ENCODE measurements around the gene CTU2.

The CTU2 gene

GRCh38 chr16:88681709-88682451, 24.4 kb upstream of the CTU2 start:
- peak; percentile 91 to 97 (median 96) for DNase-seq

- peak in 1 of 4 experiments; percentile 37 for DNase-seq
These were observed 21.6 kb upstream of the CTU2 start for GRCh38 chr16:88684569-88685155.

- peak; percentile 72 to 87 (median 82) for DNase-seq
These were observed 20.9 kb upstream of the CTU2 start for GRCh38 chr16:88685156-88686061.

GRCh38 chr16:88686062-88686438, 20.3 kb upstream of the CTU2 start:
- DNase-seq: peak; percentile 36 to 71 (median 51)

GRCh38 chr16:88686439-88687253, 19.7 kb upstream of the CTU2 start, which contains the start of gene SNAI3:
Gene SNAI3, minus strand, starts transcription at chr16:88686507. Its CDS starts 101 bp downstream, at chr16:88686406.
- DNase-seq: peak; percentile 90 to 96 (median 96)

DNA sequence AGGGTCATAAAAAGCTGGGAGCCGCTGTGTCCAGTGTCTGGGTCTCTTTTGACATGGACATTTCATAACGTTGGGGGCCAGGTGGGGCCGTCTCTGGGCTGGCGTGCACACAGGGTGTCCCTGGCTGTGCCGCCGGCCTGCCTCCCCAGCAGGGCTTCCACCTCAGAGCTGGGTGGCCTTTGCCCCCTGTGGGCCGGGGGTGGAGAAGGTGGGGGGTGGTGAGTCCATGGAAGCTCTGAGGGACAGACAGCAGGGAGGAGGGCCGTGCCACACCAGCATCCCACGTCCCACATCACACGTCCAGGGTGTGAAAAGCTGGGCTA, 19.1 kb upstream of the CTU2 start:
- DNase-seq: no peak

DNA sequence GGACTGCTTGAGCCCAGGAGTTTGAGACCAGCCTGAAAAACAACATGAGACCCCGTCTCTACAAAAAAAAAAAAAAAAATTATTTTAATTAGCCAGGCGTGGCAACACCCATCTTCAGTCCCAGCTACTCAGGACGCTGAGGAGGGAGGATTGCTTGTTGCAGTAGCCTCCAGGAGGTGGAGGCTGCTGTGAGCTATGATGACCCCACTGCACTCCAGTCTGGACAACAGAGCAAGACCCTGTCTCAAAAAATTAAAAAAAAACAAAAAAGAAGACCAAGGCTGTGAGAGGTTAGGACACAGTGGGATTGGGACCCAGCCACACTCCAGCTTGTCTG, 18.7 kb upstream of the CTU2 start:
- no peak for DNase-seq

- DNase-seq: no peak
These were observed 18.1 kb upstream of the CTU2 start for GRCh38 chr16:88688013-88688778.

DNA sequence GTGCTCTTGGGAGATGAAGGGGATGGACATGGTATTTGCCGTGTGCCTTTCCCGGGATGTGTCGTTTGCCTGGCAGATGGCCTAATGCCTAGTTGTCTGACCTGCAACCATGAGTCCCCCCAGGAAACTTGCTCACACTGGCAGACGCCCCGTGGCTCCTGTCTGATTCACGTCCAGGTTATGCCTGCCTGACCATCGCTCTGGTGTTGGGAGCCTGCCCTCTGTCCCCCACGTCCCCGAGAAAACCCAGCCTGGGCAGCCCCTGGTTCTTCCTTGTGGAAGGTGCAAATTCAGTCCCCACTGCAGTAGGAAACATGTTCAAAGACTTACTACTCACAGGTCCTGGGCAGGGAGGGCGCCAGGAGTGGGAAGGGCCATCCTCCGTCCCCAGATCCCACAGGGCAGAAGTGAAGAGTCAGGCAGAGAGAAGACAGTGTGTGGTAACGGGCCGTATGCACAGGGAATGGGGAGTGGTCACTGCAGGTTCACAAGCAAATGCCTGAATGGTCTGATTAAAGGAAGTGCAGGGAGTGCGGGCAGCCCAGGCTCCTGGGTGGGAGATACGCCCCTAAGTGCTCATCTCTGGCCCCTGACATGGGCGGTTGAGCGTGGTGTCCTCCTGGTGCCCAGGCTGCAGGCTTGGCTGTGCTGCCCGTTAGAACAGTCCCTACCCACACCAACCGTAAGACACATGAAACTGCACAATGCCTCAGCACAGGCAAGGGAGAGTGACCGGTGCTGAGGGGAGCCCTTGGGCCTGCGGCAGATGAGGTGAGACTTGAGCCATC, 15.8 kb upstream of the CTU2 start:
- peak in 1 of 4 experiments; percentile 45 for DNase-seq

GRCh38 chr16:88691129-88691813, 15.0 kb upstream of the CTU2 start:
- DNase-seq: no peak

DNA sequence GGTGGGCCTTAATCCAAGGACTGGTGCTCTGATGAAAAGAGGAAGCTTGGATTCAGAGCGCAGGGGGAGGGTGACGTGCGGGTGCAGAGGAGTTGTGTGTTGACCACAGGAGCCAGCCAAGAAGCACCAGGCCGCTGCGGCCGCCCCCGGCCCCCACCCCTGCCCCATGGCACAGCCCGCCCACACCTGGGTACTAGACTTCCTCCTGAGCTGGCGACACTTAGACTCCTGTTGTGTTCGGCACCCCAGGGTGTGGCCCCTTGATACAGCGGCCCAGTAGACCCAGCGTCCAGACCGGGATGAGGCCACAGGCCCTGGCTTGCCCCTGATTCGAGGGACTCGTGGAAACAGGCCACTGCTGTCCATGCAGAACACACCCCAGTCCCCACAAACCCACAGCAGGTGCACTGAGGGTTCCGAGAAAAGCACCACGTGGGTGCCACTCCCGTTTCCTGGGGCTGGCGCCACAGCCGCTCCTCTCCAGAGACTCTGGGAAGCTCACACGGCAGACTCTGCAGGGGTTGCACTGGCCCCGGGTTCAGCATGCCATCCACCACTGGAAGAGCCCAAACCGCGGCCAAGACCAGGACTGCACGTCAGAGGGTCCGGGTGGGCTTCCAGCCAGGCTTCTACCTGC, 14.3 kb upstream of the CTU2 start:
- peak; percentile 89 to 96 (median 94) for DNase-seq

DNA sequence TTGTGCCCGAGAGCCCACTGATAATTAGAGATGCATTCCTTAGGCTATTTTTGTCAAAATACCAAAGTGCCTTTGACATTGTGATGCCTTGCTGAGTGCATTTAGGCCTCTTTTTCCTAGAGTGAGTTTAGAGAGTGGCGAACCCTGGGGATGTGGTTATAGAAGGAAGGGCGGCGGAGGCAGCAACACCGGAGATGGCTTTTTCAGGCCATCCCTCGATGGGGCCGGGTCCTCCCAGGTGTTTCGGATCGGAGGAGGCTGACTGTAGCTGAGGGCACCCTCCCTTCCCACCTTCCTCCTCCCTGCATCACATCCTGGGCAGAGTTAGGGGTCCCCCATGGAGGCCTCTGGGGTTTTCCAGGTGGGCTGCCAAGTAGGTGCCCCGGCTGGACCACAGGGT, 13.4 kb upstream of the CTU2 start:
- no peak for DNase-seq

GRCh38 chr16:88693420-88694177, 12.7 kb upstream of the CTU2 start:
- no peak for DNase-seq

- no peak for DNase-seq
These were observed 11.8 kb upstream of the CTU2 start for GRCh38 chr16:88694221-88695087.

GRCh38 chr16:88695218-88695617, 11.1 kb upstream of the CTU2 start:
- DNase-seq: peak; percentile 28 to 66 (median 62)

DNA sequence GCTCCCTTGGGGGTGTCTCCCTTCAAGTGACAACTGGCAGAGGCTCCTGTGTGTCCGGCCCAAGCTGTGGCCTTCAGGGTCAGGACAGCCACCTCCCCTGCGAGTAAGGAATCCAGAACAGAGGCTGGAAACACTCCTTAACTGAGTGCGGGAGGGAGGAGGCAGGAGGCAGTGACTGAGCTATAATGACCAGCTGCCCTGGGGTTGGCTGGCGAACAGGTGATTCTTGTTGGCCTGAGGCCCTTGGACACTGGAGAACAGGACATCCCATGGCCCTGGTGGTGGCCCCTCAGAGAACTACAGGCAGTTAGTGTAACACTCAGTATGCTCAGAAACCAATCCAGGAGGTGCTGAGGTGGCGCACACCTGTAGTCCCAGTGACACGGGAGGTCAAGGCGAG, 10.6 kb upstream of the CTU2 start:
- no peak for DNase-seq

- DNase-seq: no peak
These were observed 9.9 kb upstream of the CTU2 start for GRCh38 chr16:88696441-88696840.
